ENCODE measurements around the gene ZPLD1. TPM values are rescaled to one million over a fixed set of nuclear protein-coding genes. Genes with fewer than 3 reads are reported as not detected.

The ZPLD1 gene
- total and polyA plus RNA-seq, 2 of the 4 experiments (the other 2 are of a cell fraction) = under 0.01 to 0.03 TPM

GRCh38 chr3:102526865-102527264 lies 92.0 kb downstream of the ZPLD1 start:
- Histone ChIP-seq H3K4me2 (ENCODE audit: low read depth, low read length) (no peak overlapping the region), H3K9me3 (ENCODE audit: control insufficient read depth, insufficient read depth, low read length) (no peaks in the 10 kb centered on the region), H4K20me1 (ENCODE audit: insufficient read depth, low read length) (no peaks in the 10 kb centered on the region), H2BK120ac (ENCODE audit: low read depth, low read length) (no peak overlapping the region), H3K23ac (ENCODE audit: low read depth, low read length) (no peak overlapping the region), H3K14ac (replicated peaks; ENCODE audit: low read depth, low read length) (no peak overlapping the region), H3K18ac (ENCODE audit: low read depth, low read length) (no peak overlapping the region), H3K36me3 (ENCODE audit: control insufficient read depth, insufficient read depth, low read length) (no peaks in the 10 kb centered on the region), H4K91ac (ENCODE audit: insufficient read depth, low read depth, low read length) (no peak overlapping the region), H3K9ac (ENCODE audit: low read depth, low read length) (no peak overlapping the region), H2BK20ac (ENCODE audit: low read depth, low read length) (no peak overlapping the region), H3K79me1 (ENCODE audit: low read depth in 1 of 2, low read length in 2 of 2) (no peaks in the 10 kb centered on the region), H3K4me1 (ENCODE audit: control insufficient read depth, insufficient read depth, low read length) (no peaks in the 10 kb centered on the region), H3K9me1 (ENCODE audit: insufficient read depth, low read length) (no peaks in the 10 kb centered on the region), H2AFZ (replicated peaks; ENCODE audit: low read length, poor library complexity) (no peak overlapping the region), H3K56ac (ENCODE audit: extremely low read depth, insufficient read depth, low read length) (no peak overlapping the region), H3K27me3 (ENCODE audit: control insufficient read depth, insufficient read depth, low read length) (no peaks in the 10 kb centered on the region; the same call in 1 of the 2 replicates), H2BK5ac (ENCODE audit: low read depth, low read length, poor library complexity, severe bottlenecking) (no peak overlapping the region), H3K27ac (ENCODE audit: insufficient read depth, low read length) (no peak overlapping the region), H2AK9ac (replicated peaks; ENCODE audit: low read depth, low read length, poor library complexity) (no peak overlapping the region), H3K4me3 (ENCODE audit: insufficient read depth, low read depth, low read length) (no peak overlapping the region), H3K4ac (ENCODE audit: low read depth, low read length) (no peak overlapping the region), H4K8ac (ENCODE audit: low read depth in 2 of 2, low read length in 2 of 2) (no peak overlapping the region), H2AK5ac (ENCODE audit: low read depth, low read length) (no peak overlapping the region), H4K5ac (ENCODE audit: low read depth, low read length) (no peak overlapping the region), H2BK15ac (ENCODE audit: low read depth, low read length) (no peak overlapping the region)
- ATAC-seq (ENCODE audit: low read depth) (no peak), DNase-seq (no peak)
- ChIA-PET POLR2A (ENCODE audit: unreplicated experiment) (no interaction called here), CTCF (interaction anchor here (1.4 to 1.7 kb wide), 2 partner anchors 9 to 297 kb away, joined by 5 read pairs; no protein-coding TSS in a partner anchor)
- in situ Hi-C loops (cut with MboI; ENCODE audit: low sequenced_read_pairs) (no loop called here), intact Hi-C loops (cut with micrococcal nuclease) (no loop called here), dilution Hi-C loops (cut with HindIII; ENCODE audit: low sequenced_read_pairs, unreplicated experiment) (loop anchor here (25.0 kb wide), 1 partner anchor 290 kb away; no protein-coding TSS in a partner anchor)
- WGBS, 2 experiments (ENCODE audit: extremely low coverage in 2 of 2, insufficient read length in 1 of 2) = no CpG with 5 or more reads among the region's 3 CpGs
- no TSS peak for BruUV-seq (replicated peaks)
- TF ChIP-seq ELK1 (IDR thresholded peaks at IDR 0.05; ENCODE audit: borderline replicate concordance, low read depth, low read length) (no peak), CTCF (conservative IDR thresholded peaks at IDR 0.05; ENCODE audit: low read depth, low read length) (no peak)
